ENCODE measurements around the gene PCDHGB1. TPM values are rescaled to one million over a fixed set of nuclear protein-coding genes. Genes with fewer than 3 reads are reported as not detected.
"Not testable (repeated sequence)": the region's sequence is repeated elsewhere in the genome, so short reads cannot be mapped to it uniquely, and the experiment has no call there.

The PCDHGB1 gene
- total RNA-seq, result 2.3 TPM in 2 replicates
- long read RNA-seq, result 0 reads

DNA sequence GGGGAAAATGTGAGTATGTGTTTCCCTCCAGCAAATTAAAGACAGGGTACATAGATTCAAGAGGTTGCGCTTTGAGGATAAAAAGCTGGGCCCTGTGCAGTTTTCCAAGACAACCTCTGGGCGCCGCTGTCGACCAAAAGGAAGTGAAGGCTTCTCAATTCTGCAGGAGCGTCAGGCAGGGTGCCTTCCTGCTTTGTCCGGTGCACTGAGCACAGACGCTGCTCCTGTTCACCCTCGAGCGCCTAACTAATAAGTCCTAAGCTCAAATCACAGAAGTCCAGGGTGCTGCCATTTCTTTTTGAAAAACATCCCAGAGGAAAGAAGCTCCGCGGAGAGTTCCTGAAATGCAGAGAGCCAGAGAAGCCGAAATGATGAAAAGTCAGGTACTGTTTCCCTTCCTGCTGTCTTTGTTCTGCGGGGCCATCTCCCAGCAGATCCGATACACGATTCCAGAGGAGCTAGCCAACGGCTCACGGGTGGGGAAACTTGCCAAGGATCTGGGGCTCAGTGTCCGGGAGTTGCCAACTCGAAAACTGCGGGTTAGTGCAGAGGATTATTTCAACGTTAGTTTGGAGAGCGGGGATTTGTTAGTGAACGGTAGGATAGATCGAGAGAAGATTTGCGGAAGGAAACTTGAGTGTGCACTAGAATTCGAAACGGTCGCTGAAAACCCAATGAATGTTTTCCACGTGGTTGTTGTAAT is at the start of gene PCDHGB1:
PCDHGB1 (plus strand) TSS at position 183 of the 703 bp plus-strand sequence; CDS start at position 345, 162 bp downstream.
- Mint-ChIP-seq H3K27me3 (no peaks in the 10 kb centered on the region), H3K4me1 (ENCODE audit: low read depth) (no peaks in the 10 kb centered on the region), H3K36me3 (ENCODE audit: insufficient read depth) (peaks cover 9% of the 10 kb centered on the region), H3K27ac (no peak within 1 kb of the TSS), H3K4me3 (ENCODE audit: low read depth) (peak within 1 kb of the TSS; percentile 37), H3K9me3 (ENCODE audit: low read depth) (peaks cover 32% of the 10 kb centered on the region)
- no peak for DNase-seq (ENCODE audit: low spot score, unreplicated experiment)
- TF ChIP-seq, protein P1, sequence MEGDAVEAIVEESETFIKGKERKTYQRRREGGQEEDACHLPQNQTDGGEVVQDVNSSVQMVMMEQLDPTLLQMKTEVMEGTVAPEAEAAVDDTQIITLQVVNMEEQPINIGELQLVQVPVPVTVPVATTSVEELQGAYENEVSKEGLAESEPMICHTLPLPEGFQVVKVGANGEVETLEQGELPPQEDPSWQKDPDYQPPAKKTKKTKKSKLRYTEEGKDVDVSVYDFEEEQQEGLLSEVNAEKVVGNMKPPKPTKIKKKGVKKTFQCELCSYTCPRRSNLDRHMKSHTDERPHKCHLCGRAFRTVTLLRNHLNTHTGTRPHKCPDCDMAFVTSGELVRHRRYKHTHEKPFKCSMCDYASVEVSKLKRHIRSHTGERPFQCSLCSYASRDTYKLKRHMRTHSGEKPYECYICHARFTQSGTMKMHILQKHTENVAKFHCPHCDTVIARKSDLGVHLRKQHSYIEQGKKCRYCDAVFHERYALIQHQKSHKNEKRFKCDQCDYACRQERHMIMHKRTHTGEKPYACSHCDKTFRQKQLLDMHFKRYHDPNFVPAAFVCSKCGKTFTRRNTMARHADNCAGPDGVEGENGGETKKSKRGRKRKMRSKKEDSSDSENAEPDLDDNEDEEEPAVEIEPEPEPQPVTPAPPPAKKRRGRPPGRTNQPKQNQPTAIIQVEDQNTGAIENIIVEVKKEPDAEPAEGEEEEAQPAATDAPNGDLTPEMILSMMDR (IDR thresholded peaks at IDR 0.05; ENCODE audit: unreplicated experiment), result peak; percentile 22

DNA sequence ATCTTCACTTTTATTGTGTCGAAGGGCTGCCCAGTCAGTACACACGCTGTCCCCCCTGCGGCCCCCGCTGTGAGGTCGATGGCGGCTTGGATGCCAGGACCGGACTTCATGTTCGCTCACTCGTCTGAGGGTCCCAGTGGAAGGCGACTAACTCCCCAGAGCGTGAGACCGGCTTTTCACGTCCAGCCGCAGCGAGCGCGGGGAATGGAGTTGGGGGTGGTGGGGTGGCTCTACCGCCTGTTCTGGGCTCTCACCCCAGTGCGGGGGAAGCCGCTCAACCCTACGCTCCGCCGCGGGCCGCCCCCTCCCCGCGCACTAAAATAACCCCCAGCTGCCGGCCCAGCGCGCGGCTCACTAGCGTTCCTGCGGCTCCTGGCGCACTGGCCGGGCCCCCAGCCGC is 46.1 kb upstream of the PCDHGB1 start, which contains the start of gene SLC25A2:
SLC25A2 (minus strand) TSS at position 294 of the 400 bp plus-strand sequence; CDS start at position 110, 184 bp downstream.
- TF ChIP-seq, protein P1 (IDR thresholded peaks at IDR 0.05; ENCODE audit: unreplicated experiment), result no peak
- H3K9me3 Mint-ChIP-seq (ENCODE audit: low read depth), result peaks cover 45% of the 10 kb centered on the region
- no peaks in the 10 kb centered on the region for H3K4me1 Mint-ChIP-seq (ENCODE audit: low read depth)
- H3K27me3 Mint-ChIP-seq, result no peaks in the 10 kb centered on the region
- DNase-seq (ENCODE audit: low spot score, unreplicated experiment), result no peak
- no peak within 1 kb of the TSS for H3K4me3 Mint-ChIP-seq (ENCODE audit: low read depth)
- peaks cover 55% of the 10 kb centered on the region for H3K36me3 Mint-ChIP-seq (ENCODE audit: insufficient read depth)
- no peak within 1 kb of the TSS for H3K27ac Mint-ChIP-seq

DNA sequence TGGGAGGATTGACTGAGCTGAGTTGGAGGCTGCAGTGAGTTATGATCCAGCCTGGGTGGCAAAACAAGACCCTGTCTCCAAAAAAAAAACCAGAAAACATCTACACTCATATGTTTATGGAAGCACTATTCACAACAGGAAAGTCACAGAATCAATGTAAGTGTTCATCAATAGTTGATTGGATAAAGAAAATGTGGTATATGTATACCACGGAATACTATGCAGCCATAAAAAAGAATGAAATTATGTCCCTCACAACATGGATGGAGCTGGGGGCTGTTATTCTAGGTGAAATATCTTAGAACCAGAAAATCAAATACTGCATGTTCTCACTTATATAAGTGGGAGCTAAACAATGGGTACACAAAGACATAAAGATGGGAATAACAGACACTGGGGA is 43.3 kb upstream of the PCDHGB1 start:
- no peak overlapping the region for H3K27ac Mint-ChIP-seq
- TF ChIP-seq, protein P1 (IDR thresholded peaks at IDR 0.05; ENCODE audit: unreplicated experiment), result no peak
- DNase-seq (ENCODE audit: low spot score, unreplicated experiment), result no peak
- H3K27me3 Mint-ChIP-seq, result no peaks in the 10 kb centered on the region
- H3K4me1 Mint-ChIP-seq (ENCODE audit: low read depth), result no peaks in the 10 kb centered on the region
- peaks cover 53% of the 10 kb centered on the region for H3K9me3 Mint-ChIP-seq (ENCODE audit: low read depth)
- no peak overlapping the region for H3K4me3 Mint-ChIP-seq (ENCODE audit: low read depth)
- H3K36me3 Mint-ChIP-seq (ENCODE audit: insufficient read depth), result peaks cover 67% of the 10 kb centered on the region

DNA sequence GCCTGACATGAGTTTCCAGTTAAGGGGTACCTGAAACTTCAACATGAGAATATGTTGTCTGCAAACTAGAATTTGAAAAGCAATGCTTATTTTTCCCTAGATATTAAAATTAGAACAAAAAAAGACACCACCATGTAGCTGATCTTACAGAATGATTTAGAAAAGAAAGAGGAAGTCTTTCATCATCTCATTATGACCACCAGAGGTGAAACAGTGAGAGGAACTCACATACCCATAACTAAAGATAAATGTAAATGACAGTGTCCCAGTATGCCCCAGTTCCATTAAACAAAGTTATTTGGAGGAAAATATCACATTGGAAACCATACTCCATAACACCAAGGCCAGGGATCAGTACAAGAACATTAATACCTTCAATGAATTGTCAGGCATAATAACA is 36.2 kb upstream of the PCDHGB1 start:
- H3K4me1 Mint-ChIP-seq (ENCODE audit: low read depth), result no peaks in the 10 kb centered on the region
- no peak overlapping the region for H3K27ac Mint-ChIP-seq
- H3K36me3 Mint-ChIP-seq (ENCODE audit: insufficient read depth), result peaks cover 81% of the 10 kb centered on the region
- H3K9me3 Mint-ChIP-seq (ENCODE audit: low read depth), result peaks cover 55% of the 10 kb centered on the region
- no peak overlapping the region for H3K4me3 Mint-ChIP-seq (ENCODE audit: low read depth)
- no peak for DNase-seq (ENCODE audit: low spot score, unreplicated experiment)
- no peaks in the 10 kb centered on the region for H3K27me3 Mint-ChIP-seq
- TF ChIP-seq, protein P1 (IDR thresholded peaks at IDR 0.05; ENCODE audit: unreplicated experiment), result no peak

DNA sequence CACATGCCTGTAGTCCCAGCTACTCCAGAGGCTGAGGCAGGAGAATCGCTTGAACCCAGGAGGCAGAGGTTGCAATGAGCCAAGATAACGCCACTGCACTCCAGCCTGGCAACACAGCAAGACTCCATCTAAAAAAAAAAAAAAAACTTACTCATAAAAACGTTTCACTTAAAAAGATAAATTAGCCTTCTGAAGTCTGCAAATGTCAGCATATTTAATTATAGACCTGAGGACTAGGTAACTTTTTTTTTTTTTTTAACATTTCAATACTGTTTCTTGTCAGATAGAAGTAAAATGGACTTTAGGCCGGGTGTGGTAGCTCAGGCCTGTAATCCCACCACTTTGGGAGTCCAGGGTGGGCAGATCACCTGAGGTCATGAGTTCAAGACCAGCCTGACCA is 32.9 kb upstream of the PCDHGB1 start:
- Mint-ChIP-seq H3K9me3 (ENCODE audit: low read depth) (peaks cover 62% of the 10 kb centered on the region), H3K36me3 (ENCODE audit: insufficient read depth) (peaks cover 81% of the 10 kb centered on the region), H3K27ac (peak overlapping the region; percentile 64)
- not testable (repeated sequence) for H3K27me3 Mint-ChIP-seq; DNase-seq (ENCODE audit: low spot score, unreplicated experiment); H3K4me3 Mint-ChIP-seq (ENCODE audit: low read depth); H3K4me1 Mint-ChIP-seq (ENCODE audit: low read depth)

DNA sequence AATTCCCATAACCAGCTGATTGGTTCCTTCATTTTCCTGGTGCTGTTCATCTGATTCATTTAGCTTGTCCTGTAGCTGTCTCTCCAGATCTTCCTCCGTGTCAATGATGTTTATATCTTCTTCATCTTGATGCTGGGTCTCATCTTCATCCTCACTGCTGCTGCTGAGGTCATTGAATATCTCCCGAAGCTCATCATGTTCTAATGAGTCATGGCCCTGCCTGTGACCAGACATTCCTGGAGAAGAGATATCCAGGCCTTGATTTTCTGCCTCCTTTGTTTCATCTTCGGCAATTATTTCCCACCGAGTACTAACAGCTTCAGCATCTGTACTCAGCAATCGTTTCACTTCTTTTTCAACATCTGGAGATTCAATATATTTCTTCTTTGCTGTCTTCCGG is 30.7 kb upstream of the PCDHGB1 start:
- TF ChIP-seq, protein P1 (IDR thresholded peaks at IDR 0.05; ENCODE audit: unreplicated experiment), result no peak
- peaks cover 53% of the 10 kb centered on the region for H3K9me3 Mint-ChIP-seq (ENCODE audit: low read depth)
- DNase-seq (ENCODE audit: low spot score, unreplicated experiment), result no peak
- H3K27me3 Mint-ChIP-seq, result no peaks in the 10 kb centered on the region
- H3K4me1 Mint-ChIP-seq (ENCODE audit: low read depth), result no peaks in the 10 kb centered on the region
- H3K4me3 Mint-ChIP-seq (ENCODE audit: low read depth), result peak overlapping the region; percentile 99
- H3K36me3 Mint-ChIP-seq (ENCODE audit: insufficient read depth), result peaks cover 64% of the 10 kb centered on the region
- peak overlapping the region; percentile 100 for H3K27ac Mint-ChIP-seq
